Activated CD8-positive, alpha-beta memory T cell treated with anti-CD3 and anti-CD28 coated beads, Interleukin-2, amount 50 U/mL, for 1 hour (primary cell): ENCODE measurements around the gene CDH23.

ENCODE experiments used
- DNase-seq: peaks from one replicate; pipeline ENCODE4 v3.0.0-alpha.2; 2020; ENCODE audit errors: extremely low read depth

Gene CDH23

GRCh38 chr10:71516890-71517289, 120.2 kb downstream of the CDH23 start:
- DNase-seq = no peak

DNA sequence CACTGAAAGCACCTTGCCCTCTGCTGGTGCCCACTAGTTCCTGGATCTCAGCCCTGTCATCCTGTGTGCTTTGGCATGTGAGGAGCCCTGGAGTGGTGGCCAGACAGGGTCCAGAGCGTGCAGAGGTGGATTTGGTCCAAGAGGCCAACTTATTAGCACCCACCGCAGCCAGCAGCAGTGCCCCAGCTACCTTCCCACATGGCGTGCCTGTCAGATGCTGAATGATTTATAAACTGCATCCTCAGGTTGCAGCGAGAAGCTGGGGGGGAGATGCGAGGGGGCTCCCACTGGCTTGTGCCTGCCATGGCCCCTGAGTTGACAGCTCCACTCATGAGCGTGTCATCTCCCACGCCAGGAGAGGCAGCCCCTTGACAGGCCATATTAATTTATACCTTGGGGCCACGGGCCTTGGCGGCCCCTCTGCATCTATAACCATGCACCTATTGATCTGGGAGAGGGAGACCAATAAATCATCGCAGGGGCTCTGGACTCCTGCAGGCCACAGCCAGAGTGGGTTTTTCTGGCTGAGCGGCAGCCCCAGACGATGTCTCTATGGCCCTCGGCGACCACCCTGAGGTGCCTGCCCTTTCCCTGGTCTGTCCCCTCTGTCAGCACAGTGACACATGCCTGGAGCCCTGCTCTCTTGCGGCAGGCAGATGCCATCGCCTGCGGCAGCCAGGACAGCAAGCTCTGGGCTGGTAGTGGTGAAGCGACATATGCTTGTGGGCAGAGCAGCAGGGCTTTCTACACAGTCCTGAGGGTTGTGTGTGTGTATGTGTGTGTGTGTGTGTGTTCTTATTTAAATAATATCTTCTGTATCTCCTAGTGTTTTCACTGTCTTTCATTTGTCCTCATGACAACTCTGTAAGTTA, 120.8 kb downstream of the CDH23 start:
- DNase-seq = no peak

DNA sequence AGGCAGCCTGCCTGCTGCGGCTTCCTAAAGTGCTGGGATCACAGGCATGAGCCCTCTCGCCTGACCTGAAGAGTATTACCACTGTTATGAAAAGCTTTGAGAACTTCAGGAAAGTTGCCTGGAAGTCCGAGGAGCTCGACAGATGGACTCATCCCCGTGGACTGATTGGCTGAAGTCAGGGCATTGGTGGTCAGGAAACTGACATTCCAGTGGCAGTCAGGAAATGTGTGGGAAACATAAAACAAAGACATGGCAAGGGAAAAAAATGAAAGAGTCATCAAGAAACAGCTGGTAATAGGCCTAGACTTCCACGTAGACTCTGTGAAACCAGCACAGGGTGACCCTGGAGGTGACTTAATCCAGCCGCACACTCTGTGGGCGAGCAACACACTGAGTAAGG, 123.3 kb downstream of the CDH23 start:
- no peak for DNase-seq

DNA sequence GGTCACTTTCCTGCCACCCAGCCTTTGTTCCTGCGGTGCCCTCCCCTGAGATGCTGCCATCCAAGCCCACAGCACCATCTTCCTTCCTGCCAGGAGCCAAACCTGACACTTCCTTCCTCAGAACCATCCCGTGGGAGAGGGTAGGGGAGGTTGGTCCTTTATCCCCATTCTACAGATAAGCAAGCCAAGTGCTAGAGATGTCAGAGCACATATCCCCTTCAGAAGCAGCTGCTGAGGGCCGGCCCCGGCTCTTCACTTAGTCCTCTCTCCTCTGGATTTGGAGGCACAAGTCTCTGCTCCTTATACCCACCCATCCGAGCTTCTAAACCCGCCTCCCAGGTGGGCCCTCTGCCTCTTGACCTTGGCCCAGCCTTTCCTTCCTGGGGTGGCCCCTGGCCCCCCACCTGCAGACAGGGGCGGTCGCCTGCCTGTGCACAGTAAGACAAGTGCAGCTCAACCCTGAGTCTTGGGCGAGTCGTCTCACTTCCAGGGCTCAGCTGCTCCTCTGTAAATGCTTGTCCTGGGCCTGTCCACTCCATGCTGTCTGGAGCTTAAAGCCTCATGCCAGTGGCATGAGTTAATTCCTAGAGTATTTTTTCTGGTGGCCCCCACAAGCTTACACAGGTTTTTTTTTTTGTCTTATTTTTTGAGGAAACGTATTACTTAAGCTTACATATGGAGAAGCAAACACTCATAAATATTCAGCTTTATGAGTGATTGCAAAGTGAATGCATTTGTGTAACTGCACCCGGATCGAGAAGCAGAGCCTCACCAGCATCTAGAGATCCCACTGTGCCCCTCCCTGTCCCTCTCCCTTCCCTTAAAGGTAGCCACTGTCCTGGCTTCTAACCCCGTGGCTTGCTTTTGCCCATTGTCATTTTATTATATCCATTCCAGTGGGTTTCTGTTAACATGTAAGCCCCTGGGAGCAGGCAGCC, 125.1 kb downstream of the CDH23 start:
- no peak for DNase-seq

DNA sequence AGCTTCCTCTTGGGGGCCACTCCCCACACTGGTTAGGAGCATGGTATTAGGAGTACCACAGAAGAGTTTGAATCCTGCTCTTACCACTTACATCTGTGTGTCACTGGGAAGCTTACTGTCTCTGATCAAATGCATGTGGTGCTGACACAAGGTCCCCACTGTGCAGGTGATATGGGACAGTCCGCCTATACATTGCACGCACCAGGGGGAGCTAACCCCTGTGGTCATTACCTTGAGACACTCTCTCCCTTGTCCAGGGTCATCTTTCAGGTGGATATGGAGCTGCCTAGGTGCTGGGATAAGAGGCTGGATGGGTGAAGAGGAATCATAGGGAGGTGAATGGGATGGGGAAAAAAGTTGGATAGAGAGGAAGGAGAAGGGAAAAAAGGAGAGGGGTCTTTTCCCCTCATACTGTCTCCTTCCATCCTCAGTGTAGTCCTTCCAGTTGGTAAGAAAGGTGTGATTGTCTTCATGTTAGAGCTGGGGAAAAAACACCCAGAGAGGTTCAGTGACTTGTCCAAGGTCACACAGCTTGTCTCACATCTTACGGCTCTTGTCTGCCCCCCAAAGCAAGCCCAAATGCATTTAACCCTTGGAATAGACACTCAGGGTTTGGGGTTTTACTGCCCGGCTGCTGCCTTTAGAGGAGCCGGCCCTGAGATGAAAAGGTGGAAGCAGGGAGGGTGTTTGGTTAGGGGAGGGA, 125.9 kb downstream of the CDH23 start:
- no peak for DNase-seq

GRCh38 chr10:71523756-71524155, 127.0 kb downstream of the CDH23 start:
- no peak for DNase-seq

DNA sequence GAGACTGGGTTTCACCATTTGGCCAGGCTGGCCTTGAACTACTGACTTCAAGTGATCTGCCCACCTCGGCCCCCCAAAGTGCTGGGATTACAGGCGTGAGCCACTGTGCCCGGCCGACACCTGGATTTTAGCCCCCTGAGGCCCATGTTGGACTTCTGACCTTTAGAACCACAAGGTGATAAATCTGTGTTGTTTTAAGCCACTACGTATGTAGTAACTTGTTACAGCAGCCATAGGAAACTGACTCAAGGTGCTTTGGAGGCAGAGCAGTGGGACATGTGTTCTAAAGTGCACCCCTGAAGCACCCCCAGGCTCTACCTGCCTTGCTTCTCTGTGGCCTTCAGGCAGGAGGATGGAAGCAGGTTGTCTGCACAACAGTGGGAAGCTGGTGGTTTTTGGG, 128.4 kb downstream of the CDH23 start:
- DNase-seq = no peak

DNA sequence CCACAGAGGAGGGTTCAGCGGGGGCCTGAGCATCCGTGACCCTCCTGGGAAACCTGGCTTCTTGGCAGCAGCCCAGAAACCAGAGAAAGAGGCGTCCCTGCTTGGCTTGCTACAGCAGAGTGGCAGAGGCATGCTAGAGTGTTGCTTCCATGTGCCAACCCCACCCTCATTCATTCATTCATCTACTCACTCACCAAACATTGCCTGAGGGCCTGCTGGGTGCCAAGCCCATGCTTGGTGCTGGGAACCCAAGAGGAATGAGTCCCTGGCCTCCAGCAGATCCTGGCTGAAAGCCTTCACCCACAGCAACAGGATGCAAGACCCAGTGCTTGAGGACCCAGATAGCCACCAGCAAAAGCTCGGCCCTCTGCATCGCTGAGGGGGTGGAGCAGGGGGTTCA, 129.0 kb downstream of the CDH23 start:
- no peak for DNase-seq

DNA sequence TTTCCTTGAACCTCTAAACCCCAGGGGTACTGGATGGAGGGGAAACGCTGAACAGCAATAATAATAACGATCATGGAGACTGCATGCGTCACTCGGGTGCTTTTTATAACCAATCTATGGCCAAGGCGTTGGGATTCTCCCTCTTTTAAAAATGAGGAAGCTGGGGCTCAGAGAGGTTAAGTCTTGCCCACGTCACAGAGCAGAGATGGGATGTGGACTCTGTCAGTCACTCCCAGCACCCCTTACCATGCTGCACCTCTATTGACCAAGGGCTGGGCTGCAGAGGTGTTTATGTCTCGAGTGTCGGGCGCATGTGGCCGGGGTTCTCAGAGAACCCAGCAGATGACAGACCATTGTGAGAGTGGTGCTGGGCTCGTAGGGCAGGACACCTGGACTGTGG, 129.9 kb downstream of the CDH23 start:
- DNase-seq = no peak

DNA sequence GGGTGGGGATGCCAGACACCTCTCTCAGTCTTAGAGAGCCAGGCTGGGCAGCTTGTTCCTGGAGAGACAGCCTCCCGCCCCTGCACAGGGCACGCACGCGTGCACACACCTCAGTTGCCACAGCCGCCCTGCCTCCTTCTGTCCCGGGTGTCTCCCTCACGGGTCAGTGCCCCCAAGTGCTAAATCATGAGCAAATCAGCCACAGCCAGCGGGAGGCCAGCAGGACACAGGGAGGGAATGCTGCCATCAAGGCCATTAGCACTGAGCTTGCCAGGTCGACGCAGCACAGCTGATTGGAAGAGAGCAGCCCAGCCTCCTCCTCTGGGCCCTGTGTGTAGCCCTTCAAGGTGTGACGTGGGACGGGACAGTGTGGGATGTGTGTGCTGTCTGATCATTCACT, 130.4 kb downstream of the CDH23 start:
- DNase-seq = no peak

DNA sequence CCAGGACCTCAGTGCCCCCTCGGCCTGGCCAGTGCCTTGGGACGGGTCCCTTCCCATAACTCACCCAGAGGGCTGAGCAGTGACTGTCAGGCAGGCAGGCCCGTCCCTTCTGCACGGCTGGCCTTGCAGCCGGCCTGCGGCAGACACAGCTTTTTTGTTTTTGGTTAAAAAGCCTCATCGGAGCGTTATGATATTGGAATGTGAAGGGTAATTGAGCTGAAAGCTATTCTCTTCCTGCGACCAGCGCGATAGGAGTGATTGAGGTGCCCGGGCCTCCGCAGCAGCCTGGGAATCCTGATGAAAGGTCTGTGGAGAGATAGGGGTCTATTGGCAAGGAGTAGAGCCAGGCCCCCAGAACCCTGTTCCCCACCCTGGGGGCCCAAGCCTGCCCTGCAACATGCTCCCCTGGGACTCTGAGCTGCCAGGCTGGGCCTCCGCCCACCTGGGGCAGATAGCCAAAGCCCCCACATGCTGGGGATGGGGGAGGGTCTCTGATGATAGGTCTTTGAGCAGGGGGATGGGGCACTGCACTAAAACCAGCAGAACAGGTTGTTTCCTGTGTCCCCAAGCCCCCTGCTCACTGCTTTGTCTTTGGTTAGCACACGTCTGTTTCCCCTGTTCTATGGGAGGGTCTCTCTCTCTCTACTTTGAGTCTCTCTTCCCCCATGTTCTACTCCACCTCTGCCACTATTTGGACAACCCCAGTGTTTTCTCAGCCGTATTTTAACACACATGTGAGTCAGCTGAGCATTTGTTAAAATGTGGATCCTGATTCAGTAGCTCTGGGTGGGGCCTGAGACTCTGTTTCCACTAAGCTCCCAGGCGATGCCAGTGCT, 131.9 kb downstream of the CDH23 start:
- DNase-seq = no peak

- no peak for DNase-seq
These were observed 132.6 kb downstream of the CDH23 start for GRCh38 chr10:71529207-71529827.

DNA sequence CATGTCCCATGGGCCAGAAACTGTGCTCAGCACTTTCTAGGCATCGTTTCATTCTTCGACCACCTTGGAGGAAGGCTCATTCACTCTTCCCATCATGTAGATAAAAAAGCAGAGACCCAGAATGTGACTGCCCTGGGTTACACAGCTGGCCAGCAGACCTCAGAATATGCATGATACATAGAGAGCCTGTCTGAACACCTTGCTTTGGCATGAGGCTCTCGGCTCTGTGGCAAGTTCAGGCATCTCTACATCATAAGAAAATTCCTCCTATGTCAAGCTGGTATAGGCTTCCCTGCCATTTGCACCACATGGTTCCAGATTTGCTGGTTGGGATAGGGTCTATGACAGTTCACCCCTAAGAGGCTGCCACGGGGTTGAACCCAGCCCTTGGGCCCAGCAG, 134.1 kb downstream of the CDH23 start:
- no peak for DNase-seq

- DNase-seq = no peak
These were observed 135.0 kb downstream of the CDH23 start for GRCh38 chr10:71531485-71532446.

DNA sequence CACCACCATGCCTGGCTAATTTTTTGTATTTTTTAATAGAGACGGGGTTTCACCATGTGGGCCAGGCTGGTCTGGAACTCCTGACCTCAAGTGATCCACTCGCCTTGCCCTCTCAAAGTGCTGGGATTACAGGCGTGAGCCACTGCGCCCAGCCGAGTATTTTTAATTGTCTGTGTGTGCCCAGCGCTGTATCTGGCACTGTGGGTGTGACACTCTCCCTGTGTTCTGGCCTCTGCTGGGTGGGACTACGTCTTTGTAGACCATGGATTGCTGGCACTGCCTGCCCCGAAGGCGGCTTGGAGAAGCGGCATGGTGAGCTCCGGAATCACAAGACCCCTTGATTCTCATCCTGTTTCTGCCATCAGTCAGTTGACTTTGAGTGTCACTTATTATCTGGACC, 136.2 kb downstream of the CDH23 start:
- no peak for DNase-seq

GRCh38 chr10:71533936-71534335, 137.2 kb downstream of the CDH23 start:
- no peak for DNase-seq

GRCh38 chr10:71534568-71535194, 138.0 kb downstream of the CDH23 start:
- no peak for DNase-seq

- no peak for DNase-seq
These were observed 139.6 kb downstream of the CDH23 start for GRCh38 chr10:71536332-71536731.

DNA sequence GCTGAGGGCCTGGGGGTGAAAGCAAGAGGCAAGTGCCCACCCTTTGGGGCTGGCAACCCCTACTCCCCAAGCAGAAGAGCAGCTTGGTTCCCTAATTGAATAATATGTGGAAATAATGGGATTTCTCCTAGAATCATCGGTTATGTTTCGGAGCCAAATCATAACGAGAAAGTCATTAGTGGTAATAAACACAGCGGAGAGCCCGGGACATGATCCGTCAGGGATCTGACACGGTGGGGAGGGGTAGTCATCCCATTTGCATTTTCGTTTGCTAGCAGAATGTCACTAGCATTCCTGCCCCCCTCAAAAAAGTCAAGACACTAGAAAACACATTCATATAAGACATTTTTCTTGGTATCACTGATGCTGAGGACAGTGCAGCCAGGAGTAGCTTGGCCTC, 140.4 kb downstream of the CDH23 start:
- no peak for DNase-seq
